MM.1S (cell line): Measurements from ENCODE around the gene ZNF789.
A peak's percentile ranks its signal among the peaks of the same experiment; 100 is the strongest.

Experiments used
- DNase-seq: peaks from one replicate; pipeline ENCODE4 v3.0.0-alpha.2; 2015
- H2AFZ ChIP-seq: fragments of 300-600 bp; sonication (generic); 2 replicates; pipeline ENCODE4 v1.6.0; 2016; ENCODE audit warnings: antibody characterized with exemption, low read length
- H3F3A ChIP-seq: fragments of 300-600 bp; sonication (generic); 2 replicates; pipeline ENCODE4 v1.6.1; 2016; ENCODE audit warnings: mild to moderate bottlenecking, antibody characterized with exemption, low read length, moderate library complexity, mixed read lengths; ENCODE audit not compliant: insufficient read depth
- H3K27ac ChIP-seq: fragments of 300-600 bp; sonication (generic); 2 replicates; pipeline ENCODE4 v1.5.1; 2016; ENCODE audit warnings: mild to moderate bottlenecking, low read length
- H3K27me3 ChIP-seq: fragments of 300-600 bp; sonication (generic); replicated peaks from 2 replicates; pipeline ENCODE4 v1.6.0; 2016; ENCODE audit warnings: low read length; ENCODE audit not compliant: insufficient read depth
- H3K36me3 ChIP-seq: fragments of 300-600 bp; sonication (generic); replicated peaks from 2 replicates; pipeline ENCODE4 v1.6.1; 2016; ENCODE audit warnings: mild to moderate bottlenecking, low read length, mixed read lengths; ENCODE audit not compliant: insufficient read depth
- H3K4me1 ChIP-seq: fragments of 300-600 bp; sonication (generic); 2 replicates; pipeline ENCODE4 v1.6.1; 2016; ENCODE audit warnings: low read length, mixed read lengths
- H3K4me2 ChIP-seq: fragments of 300-600 bp; sonication (generic); 2 replicates; pipeline ENCODE4 v1.6.0; 2016; ENCODE audit warnings: low read depth, low read length
- H3K4me3 ChIP-seq: fragments of 300-600 bp; sonication (generic); 2 replicates; pipeline ENCODE4 v1.5.1; 2016; ENCODE audit warnings: low read length, mixed read lengths
- H3K79me2 ChIP-seq: fragments of 300-600 bp; sonication (generic); 2 replicates; pipeline ENCODE4 v1.6.1; 2016; ENCODE audit warnings: mixed run types, low read length, mixed read lengths
- H3K9ac ChIP-seq: fragments of 300-600 bp; sonication (generic); 2 replicates; pipeline ENCODE4 v1.6.1; 2016; ENCODE audit warnings: low read length, mixed read lengths
- H3K9me2 ChIP-seq: fragments of 300-600 bp; sonication (generic); replicated peaks from 2 replicates; pipeline ENCODE4 v1.6.1; 2016; ENCODE audit warnings: mild to moderate bottlenecking, low read length, mixed read lengths; ENCODE audit not compliant: insufficient read depth
- H3K9me3 ChIP-seq: fragments of 300-600 bp; sonication (generic); replicated peaks from 2 replicates; pipeline ENCODE4 v1.6.1; 2016; ENCODE audit warnings: mild to moderate bottlenecking, low read length, mixed read lengths; ENCODE audit not compliant: insufficient read depth
- H4K20me1 ChIP-seq: fragments of 300-600 bp; sonication (generic); 2 replicates; pipeline ENCODE4 v1.6.1; 2016; ENCODE audit warnings: mild to moderate bottlenecking, low read length, moderate library complexity, mixed read lengths; ENCODE audit not compliant: insufficient read depth
- EZH2 ChIP-seq: fragments of 300-600 bp; sonication (generic); optimal IDR thresholded peaks from 2 replicates; pipeline ENCODE3; 2017; ENCODE audit warnings: low read depth, mild to moderate bottlenecking, antibody characterized with exemption, low read length, mixed read lengths
- EZH2phosphoT487 ChIP-seq: fragments of 300-600 bp; sonication (generic); IDR thresholded peaks from 2 replicates; pipeline ENCODE4 v1.6.1; 2018; ENCODE audit warnings: antibody characterized with exemption, low read length
- TF ChIP-seq, protein P1 (sequence below): fragments of 300-600 bp; sonication (generic); IDR thresholded peaks from 2 replicates; pipeline ENCODE4 v1.5.1; 2016; ENCODE audit warnings: antibody characterized with exemption, low read length, mixed read lengths

ZNF789 gene

GRCh38 chr7:99490878-99491277 is 18.2 kb downstream of the ZNF789 start:
- Histone ChIP-seq H4K20me1 (no peaks in the 10 kb centered on the region), H3K9ac (no peak overlapping the region), H3K27ac (no peak overlapping the region), H2AFZ (no peak overlapping the region), H3K9me3 (no peaks in the 10 kb centered on the region; the same call in 1 of the 2 replicates), H3K36me3 (peaks cover 20% of the 10 kb centered on the region), H3K27me3 (no peaks in the 10 kb centered on the region), H3K4me3 (no peak overlapping the region), H3K79me2 (peaks cover 35% of the 10 kb centered on the region), H3K4me1 (no peaks in the 10 kb centered on the region), H3K4me2 (no peak overlapping the region), H3K9me2 (no peaks in the 10 kb centered on the region), H3F3A (no peaks in the 10 kb centered on the region; the same call in 1 of the 2 replicates)
- TF ChIP-seq, protein P1, sequence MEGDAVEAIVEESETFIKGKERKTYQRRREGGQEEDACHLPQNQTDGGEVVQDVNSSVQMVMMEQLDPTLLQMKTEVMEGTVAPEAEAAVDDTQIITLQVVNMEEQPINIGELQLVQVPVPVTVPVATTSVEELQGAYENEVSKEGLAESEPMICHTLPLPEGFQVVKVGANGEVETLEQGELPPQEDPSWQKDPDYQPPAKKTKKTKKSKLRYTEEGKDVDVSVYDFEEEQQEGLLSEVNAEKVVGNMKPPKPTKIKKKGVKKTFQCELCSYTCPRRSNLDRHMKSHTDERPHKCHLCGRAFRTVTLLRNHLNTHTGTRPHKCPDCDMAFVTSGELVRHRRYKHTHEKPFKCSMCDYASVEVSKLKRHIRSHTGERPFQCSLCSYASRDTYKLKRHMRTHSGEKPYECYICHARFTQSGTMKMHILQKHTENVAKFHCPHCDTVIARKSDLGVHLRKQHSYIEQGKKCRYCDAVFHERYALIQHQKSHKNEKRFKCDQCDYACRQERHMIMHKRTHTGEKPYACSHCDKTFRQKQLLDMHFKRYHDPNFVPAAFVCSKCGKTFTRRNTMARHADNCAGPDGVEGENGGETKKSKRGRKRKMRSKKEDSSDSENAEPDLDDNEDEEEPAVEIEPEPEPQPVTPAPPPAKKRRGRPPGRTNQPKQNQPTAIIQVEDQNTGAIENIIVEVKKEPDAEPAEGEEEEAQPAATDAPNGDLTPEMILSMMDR = no peak
- no peak for TF ChIP-seq EZH2phosphoT487
- TF ChIP-seq EZH2 = no peak
- no peak for DNase-seq

DNA sequence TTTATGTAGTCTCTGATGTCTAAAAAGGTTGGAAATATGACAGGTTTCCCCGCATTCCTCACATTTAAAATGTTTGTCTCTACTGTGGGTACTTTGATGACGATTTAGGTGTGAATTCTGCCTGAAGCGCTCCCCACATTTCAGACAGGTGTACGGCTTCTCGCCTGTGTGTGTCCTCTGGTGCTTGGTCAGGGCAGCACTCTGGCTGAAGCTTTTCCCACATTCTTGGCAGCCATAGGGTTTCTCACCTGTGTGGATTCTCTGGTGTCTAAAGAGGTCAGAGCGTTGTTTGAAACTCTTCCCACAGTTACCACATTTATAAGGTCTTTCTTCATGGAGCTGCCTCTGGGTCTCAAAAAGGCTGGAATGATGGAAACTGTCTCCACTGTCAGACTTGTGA is 21.1 kb downstream of the ZNF789 start:
- H3K9ac ChIP-seq = no peak overlapping the region
- no peaks in the 10 kb centered on the region for H3K9me2 ChIP-seq
- H2AFZ ChIP-seq = no peak overlapping the region
- no peaks in the 10 kb centered on the region; the same call in 1 of the 2 replicates for H3K9me3 ChIP-seq
- H3K4me2 ChIP-seq = no peak overlapping the region
- TF ChIP-seq, protein P1 = no peak
- TF ChIP-seq EZH2phosphoT487 (no peak), EZH2 (no peak)
- H3F3A ChIP-seq = no peaks in the 10 kb centered on the region; the same call in 1 of the 2 replicates
- no peaks in the 10 kb centered on the region for H4K20me1 ChIP-seq
- no peak overlapping the region for H3K4me3 ChIP-seq
- no peaks in the 10 kb centered on the region for H3K4me1 ChIP-seq
- no peaks in the 10 kb centered on the region for H3K27me3 ChIP-seq
- DNase-seq = no peak
- peaks cover 63% of the 10 kb centered on the region for H3K79me2 ChIP-seq
- H3K36me3 ChIP-seq = peaks cover 28% of the 10 kb centered on the region
- H3K27ac ChIP-seq = no peak overlapping the region

- Histone ChIP-seq H3F3A (peaks cover 8% of the 10 kb centered on the region), H3K9ac (peak overlapping the region; percentile 94; the same call in 1 of the 2 replicates), H3K27me3 (no peaks in the 10 kb centered on the region), H3K9me2 (no peaks in the 10 kb centered on the region), H4K20me1 (no peaks in the 10 kb centered on the region), H3K36me3 (peaks cover 23% of the 10 kb centered on the region), H3K79me2 (peaks cover 75% of the 10 kb centered on the region), H3K4me1 (no peaks in the 10 kb centered on the region), H3K4me2 (peak overlapping the region; percentile 62), H3K27ac (peak overlapping the region; percentile 71; the same call in 1 of the 2 replicates), H3K4me3 (peak overlapping the region; percentile 96), H2AFZ (no peak overlapping the region), H3K9me3 (no peaks in the 10 kb centered on the region; the same call in 1 of the 2 replicates)
- no peak for TF ChIP-seq EZH2phosphoT487
- TF ChIP-seq, protein P1 = no peak
- no peak for TF ChIP-seq EZH2
- no peak for DNase-seq
These were observed 25.3 kb downstream of the ZNF789 start for GRCh38 chr7:99497766-99498545.
